Pulmonary artery endothelial cell (primary cell): Measurements from ENCODE around the gene PROX1. TPM values are rescaled to one million over a fixed set of nuclear protein-coding genes. Genes with fewer than 3 reads are reported as not detected.

ENCODE experiments used
- DNase-seq: peaks from one replicate; pipeline ENCODE4 v3.0.0-alpha.2; 2011; ENCODE audit warnings: low read depth, low spot score
- total RNA-seq: library from RNA; depleted of rRNA; stranded (reverse); fragments of >200 nt; gene quantifications from 2 replicates; pipeline ENCODE4 v1.2.3, GENCODE V29; 2014

PROX1 gene
- total RNA-seq, 1 donor from 2014 or later, result 0.46 TPM

- DNase-seq, result no peak
Observed at GRCh38 chr1:214022229-214022791, 34.5 kb downstream of the PROX1 start.

GRCh38 chr1:214022810-214023425 lies 35.1 kb downstream of the PROX1 start:
- DNase-seq, result no peak

- no peak for DNase-seq
Observed at GRCh38 chr1:214026985-214027384, 39.2 kb downstream of the PROX1 start.

GRCh38 chr1:214027498-214027897 lies 39.7 kb downstream of the PROX1 start:
- DNase-seq, result no peak

- DNase-seq, result no peak
Observed at GRCh38 chr1:214028095-214028494, 40.3 kb downstream of the PROX1 start.

GRCh38 chr1:214028649-214029406 lies 41.1 kb downstream of the PROX1 start:
- no peak for DNase-seq

GRCh38 chr1:214029796-214030195 lies 42.0 kb downstream of the PROX1 start:
- DNase-seq, result no peak

DNA sequence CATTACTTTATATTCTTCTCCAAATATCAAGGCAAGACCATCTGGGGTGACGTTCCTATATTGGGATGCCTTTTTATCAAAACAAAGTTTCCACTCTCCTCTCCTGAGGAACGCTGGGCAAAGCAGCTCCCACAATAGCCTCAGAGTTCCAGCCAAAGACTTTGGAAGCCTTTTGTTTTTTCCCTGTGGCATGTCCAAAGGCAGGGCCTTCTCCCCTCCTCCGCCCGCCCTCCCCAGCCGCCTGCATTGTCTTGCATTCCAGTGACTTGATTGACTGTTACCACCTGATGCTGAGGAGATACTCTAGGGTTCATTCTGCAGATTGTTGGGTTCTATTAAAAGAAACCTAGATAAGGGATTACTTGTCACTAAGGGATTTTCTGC lies 43.5 kb downstream of the PROX1 start:
- DNase-seq, result no peak

DNA sequence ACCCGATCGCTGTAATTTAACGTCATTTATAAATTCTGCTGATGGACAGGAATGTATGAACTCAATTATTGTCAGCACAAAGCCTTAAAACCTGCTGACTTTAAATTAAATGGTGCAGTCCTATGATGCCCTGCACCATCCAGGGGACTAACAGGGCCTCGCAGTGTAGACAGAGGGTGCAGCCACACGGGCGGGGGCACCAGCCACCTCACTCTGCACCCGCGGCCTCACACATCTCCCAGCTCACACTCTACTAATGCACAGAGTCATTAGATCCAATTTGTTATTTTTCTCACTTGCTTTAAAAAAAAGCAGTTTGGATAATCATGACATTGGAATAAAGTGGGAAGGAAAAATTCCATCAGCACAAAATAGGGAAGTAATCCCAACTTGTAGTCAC lies 49.7 kb downstream of the PROX1 start:
- no peak for DNase-seq

DNA sequence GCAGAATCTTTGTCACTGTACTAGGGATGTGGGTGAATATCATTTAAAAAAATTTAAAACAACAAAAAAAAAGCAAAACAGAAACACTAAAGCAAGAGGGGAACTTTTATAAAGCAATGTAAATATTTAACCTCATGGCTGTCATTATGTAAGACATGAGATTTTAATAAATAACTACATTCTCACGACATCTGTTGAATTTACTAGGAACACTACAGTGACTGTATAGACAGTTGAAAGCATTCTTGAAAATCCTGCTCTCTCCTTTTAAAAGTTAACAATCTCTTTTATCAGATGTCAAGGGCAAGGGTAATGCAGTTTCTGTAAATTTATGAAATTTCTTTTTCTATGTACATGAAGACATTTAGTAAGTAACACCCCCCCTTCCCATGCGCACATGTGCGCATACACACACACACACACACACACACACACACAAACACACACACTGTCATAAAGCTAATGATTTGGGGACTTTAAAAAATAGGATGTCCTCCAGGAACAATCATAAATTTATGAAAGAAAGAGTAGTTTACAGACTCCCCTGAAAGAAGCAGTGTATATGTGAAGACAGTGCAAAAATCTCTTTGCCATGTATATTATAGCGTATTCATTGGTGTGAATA lies 51.7 kb downstream of the PROX1 start:
- DNase-seq, result no peak

- no peak for DNase-seq
Observed at GRCh38 chr1:214043167-214043566, 55.4 kb downstream of the PROX1 start.

DNA sequence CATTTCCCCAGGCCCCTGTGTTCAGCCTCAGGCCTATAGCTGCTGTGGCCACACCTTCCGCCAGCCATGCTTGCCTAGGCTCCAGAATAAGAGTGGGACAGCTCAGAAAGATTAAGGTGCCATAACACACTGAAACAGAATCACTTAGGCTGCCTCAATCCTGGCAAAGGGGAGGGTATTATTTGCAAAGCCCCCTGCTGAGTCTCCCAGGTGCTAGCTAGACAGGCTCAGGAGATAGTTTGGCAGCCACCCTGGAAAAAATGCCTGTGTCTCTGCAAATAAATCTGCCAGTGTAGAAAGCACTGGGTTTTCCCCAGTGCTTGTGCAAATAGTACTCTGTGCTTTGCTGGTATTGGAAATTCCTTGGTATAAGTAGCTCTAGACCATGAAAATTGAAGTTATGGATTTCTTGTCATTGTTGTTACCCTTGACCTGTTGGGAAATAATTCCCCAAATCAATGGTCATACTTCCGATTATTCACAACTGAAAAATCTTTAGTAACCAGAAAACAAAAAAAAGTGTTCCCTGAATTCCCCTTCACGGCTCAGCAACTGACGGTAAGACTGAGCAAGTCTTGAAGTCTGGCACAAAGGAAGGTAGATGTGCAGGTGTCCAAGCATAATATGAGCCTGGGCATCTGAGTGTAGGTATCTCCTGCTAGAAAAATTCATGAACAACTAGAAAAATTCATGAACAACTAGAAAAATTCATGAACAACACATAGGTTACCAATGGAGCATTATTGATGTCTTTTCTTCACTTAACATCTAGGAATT lies 56.9 kb downstream of the PROX1 start:
- DNase-seq, result no peak

DNA sequence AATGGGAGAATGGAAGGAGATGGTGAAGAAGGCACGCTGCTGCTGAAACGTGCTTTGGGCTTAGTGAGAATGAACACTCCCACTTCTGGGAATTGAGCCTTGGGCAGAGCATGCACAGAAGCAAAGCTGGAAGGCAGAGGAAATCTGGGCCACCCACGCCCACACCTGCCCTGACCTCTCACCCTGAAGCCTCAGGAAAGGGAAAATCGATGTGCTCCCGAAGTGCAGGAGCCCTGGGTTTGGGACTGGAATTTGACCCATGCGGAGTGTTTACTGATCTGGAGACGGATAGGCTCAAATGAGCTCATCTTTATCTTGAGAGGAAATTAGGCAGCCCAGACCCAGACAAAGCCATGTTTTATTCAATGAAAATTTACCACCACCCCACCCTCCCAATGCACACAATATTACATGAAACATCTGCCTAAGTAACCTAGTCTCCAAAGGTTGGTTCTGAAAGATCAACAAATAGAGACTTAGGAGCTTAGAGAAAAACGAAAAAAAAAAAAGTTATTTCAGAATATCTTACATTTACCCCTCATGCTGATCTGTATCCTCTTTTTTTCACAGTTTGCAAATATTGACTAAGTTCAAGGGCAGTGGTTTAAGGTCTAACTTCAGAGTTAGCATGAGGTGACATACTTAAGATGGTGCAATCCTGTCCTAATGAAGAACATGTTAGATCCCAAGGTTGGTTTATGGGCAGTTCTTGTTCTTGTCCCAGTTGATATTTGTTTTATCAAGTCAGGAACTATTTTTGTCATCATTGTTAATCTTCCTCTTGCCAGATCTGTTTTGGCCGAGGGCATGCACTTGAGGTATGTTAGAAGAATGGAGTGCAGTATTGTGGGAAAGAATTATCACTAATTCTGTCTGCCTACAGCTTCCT lies 63.0 kb downstream of the PROX1 start:
- no peak for DNase-seq

DNA sequence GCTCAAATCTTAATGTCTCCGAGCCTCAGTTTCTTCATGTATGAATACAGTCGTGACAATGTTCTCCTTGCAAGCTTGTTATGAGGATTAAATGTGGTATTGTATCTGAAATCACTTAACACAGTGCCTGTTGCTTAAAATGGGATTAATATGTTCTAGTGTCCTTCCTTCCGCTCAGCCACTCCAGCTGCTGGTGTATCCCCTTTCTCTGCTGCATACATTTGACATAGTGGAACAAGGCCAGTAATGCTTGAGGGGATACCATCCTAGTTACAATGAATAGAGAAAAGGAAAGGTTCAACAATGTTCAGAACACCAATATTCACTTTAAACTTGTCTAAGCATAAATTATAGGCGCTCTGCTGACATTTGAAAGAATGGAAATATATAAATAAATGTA lies 64.0 kb downstream of the PROX1 start:
- DNase-seq, result no peak

DNA sequence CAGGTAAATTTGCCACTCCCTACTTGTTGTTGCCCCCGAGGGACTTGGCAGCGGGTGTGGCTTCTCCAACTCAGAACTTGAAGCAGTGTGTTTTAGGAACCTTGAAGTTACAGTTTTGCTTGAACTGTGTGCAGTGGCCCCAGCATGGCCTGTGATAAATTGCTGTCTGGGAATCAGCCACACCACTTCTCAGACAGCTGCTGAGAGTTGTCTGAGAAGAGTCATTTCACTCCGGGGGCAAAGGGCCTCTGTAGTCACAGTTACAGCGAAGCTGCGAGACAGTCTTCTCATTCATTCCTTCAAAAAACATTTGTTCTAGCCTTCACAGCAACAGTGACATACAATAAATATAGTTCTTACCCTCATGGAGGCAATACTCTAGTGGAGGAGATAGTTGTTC lies 70.3 kb downstream of the PROX1 start:
- DNase-seq, result no peak

GRCh38 chr1:214066190-214066589 lies 78.4 kb downstream of the PROX1 start:
- no peak for DNase-seq

DNA sequence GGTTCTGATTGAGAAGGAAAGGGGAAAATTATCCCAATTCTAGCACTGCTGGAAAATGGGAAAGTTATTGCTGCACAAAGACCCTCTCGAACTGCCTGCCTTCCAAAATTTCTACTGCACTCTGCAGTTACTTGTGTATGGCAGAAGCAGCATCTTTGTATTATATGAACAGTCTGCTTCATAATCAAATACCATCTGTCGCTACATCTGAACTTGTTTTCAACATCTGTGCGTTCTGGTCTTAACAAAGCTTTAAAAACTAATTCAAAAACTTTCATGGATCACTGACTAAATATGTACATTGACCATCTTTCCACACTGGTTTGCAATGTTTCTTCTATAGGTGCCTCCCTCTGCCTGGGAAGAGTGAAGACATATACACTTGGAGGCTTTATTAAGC lies 79.2 kb downstream of the PROX1 start:
- DNase-seq, result no peak

GRCh38 chr1:214067397-214067796 lies 79.6 kb downstream of the PROX1 start:
- no peak for DNase-seq

DNA sequence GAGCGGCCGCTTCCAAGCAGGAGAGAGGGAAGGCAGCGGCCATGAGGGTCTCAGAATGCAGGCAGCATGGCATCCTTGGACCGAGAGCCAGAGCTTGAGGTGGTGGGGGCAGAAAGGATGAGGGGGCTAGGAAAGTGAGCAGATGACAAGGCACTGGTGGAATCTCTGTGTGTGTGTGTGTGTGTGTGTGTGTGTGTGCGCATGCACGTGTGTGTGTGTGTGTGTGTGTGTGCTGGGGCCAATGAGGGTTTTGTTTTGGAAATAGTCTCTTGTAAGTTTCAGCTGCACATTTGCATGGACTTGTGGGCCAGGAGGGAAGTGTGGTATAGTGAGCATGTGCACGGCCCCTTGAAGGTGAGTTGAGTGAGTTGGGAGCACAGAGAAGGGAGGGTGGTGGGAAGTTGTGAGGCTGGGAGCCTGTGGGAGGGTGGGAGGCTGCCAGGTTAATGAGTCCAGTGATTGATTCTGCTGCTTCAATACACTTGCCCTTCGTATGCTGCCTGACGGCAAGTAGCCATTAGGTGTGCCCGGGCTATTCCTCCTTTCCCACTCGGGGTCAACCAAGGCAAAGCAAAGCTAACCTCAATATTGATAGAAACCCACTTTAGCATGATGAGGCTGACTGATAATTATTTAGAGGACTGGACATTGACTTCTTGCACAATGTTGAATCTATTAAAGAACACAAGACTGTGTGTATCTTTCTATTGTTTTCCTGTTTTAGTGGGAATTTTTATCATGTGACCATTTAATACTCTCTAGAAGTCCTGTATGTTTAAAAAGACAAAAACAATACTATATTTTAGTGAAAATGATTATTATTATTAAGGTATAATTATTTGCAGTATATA lies 80.3 kb downstream of the PROX1 start:
- no peak for DNase-seq

- DNase-seq, result no peak
Observed at GRCh38 chr1:214068979-214069378, 81.2 kb downstream of the PROX1 start.
